Endothelial cell of umbilical vein (primary cell): ENCODE measurements around the gene PPP2R5D. TPM values are rescaled to one million over a fixed set of nuclear protein-coding genes. Genes with fewer than 3 reads are reported as not detected.

ENCODE experiments used
- BruUV-seq: library from RNA; stranded (reverse); fragments of 400-500 nt; replicated peaks from 2 replicates; lab custom pipeline; 2021; lab: Mats Ljungman, UMichigan
- CTCF ChIA-PET: fragments of 300-600, 350-600 bp; sonication (Branson Sonifier 250); formaldehyde crosslinking; loops from one replicate; lab custom pipeline; 2021; ENCODE audit warnings: antibody characterized with exemption, inconsistent platforms; lab: Charles Lee
- POLR2A ChIA-PET: fragments of 300-600, 350-600 bp; sonication (Branson Sonifier 250); formaldehyde crosslinking; loops from one replicate; lab custom pipeline; 2021; ENCODE audit warnings: antibody characterized with exemption, inconsistent platforms; lab: Charles Lee
- DNase-seq: peaks from one replicate; pipeline ENCODE4 v3.0.0-alpha.2; 2011; ENCODE audit warnings: low read depth, low spot score
- FAIRE-seq: peaks from 2 replicates; lab custom pipeline; 2011; peaks lifted over from hg19 to GRCh38; lab: Jason Lieb, UNC
- H2AFZ ChIP-seq: 2 replicates; pipeline ENCODE4 v1.6.0; 2012; ENCODE audit warnings: low read depth, low read length, control low read depth, inconsistent platforms
- H3K27ac ChIP-seq: 2 replicates; pipeline ENCODE4 v1.5.1; 2011; ENCODE audit warnings: low read depth, mild to moderate bottlenecking, control low read depth, low read length, moderate library complexity; ENCODE audit not compliant: insufficient read depth
- H3K27me3 ChIP-seq, 2 experiments: 2 replicates each; pipeline versions ENCODE4 v1.6.0 to v1.6.1; 2011; ENCODE audit warnings: low read length in 2 of 2, mixed read lengths in 1 of 2; ENCODE audit not compliant: control insufficient read depth in 2 of 2, insufficient read depth in 2 of 2
- H3K36me3 ChIP-seq, 2 experiments: 2 replicates in 1 of 2; 3 replicates in 1 of 2; pipeline ENCODE4 v1.5.1; 2011; ENCODE audit warnings: low read length in 2 of 2, mild to moderate bottlenecking in 1 of 2, moderate library complexity in 1 of 2; ENCODE audit not compliant: control insufficient read depth in 2 of 2, insufficient read depth in 2 of 2; ENCODE audit errors: extremely low read depth in 1 of 2
- H3K4me1 ChIP-seq: 3 replicates; pipeline ENCODE4 v1.5.1; 2011; ENCODE audit warnings: mild to moderate bottlenecking, low read length; ENCODE audit not compliant: control insufficient read depth, insufficient read depth; ENCODE audit errors: extremely low read depth
- H3K4me2 ChIP-seq: 2 replicates; pipeline ENCODE4 v1.6.1; 2011; ENCODE audit warnings: low read length, control low read depth, mixed read lengths; ENCODE audit not compliant: insufficient read depth
- H3K4me3 ChIP-seq, 3 experiments: fragments of 200-600 bp in 1 of 3; sonication (generic), shearing (Covaris generic) in 1 of 3; replicated peaks in 1 of 3; 2 replicates each; pipeline ENCODE4 v1.5.1; 2011 to 2016; ENCODE audit warnings: control low read depth in 3 of 3, low read length in 3 of 3, mild to moderate bottlenecking in 2 of 3, inconsistent platforms in 1 of 3, low read depth in 1 of 3, moderate library complexity in 1 of 3; ENCODE audit not compliant: insufficient read depth in 1 of 3
- H3K79me2 ChIP-seq: 2 replicates; pipeline ENCODE4 v1.6.0; 2012; ENCODE audit warnings: low read length, inconsistent platforms; ENCODE audit not compliant: control insufficient read depth, insufficient read depth
- H3K9ac ChIP-seq: replicated peaks from 2 replicates; pipeline ENCODE3; 2011; ENCODE audit warnings: low read length, control low read depth; ENCODE audit not compliant: insufficient read depth; ENCODE audit errors: extremely low read depth
- H3K9me1 ChIP-seq: replicated peaks from 3 replicates; pipeline ENCODE4 v1.6.0; 2011; ENCODE audit warnings: mild to moderate bottlenecking, low read length; ENCODE audit not compliant: control insufficient read depth, insufficient read depth; ENCODE audit errors: extremely low read depth
- H3K9me3 ChIP-seq: replicated peaks from 2 replicates; pipeline ENCODE4 v1.5.1; 2012; ENCODE audit warnings: low read length, inconsistent platforms; ENCODE audit not compliant: control insufficient read depth, insufficient read depth
- H4K20me1 ChIP-seq: replicated peaks from 2 replicates; pipeline ENCODE3; 2011; ENCODE audit warnings: mild to moderate bottlenecking, low read length; ENCODE audit not compliant: control insufficient read depth, insufficient read depth; ENCODE audit errors: extremely low read depth
- EZH2 ChIP-seq: IDR thresholded peaks from 2 replicates; pipeline ENCODE4 v1.6.1; 2012; ENCODE audit warnings: borderline replicate concordance, low read depth, mild to moderate bottlenecking, moderate library complexity, low read length, inconsistent platforms; ENCODE audit not compliant: severe bottlenecking
- FOS ChIP-seq: IDR thresholded peaks from 2 replicates; pipeline ENCODE4 v1.6.1; 2011; ENCODE audit warnings: mild to moderate bottlenecking, low read length, moderate library complexity, borderline replicate concordance; ENCODE audit not compliant: insufficient read depth
- GATA2 ChIP-seq: IDR thresholded peaks from 2 replicates; pipeline ENCODE4 v1.7.0; 2011; ENCODE audit warnings: low read depth, mild to moderate bottlenecking, moderate library complexity, mixed read lengths, low read length; ENCODE audit not compliant: insufficient read length, insufficient read depth
- JUN ChIP-seq: IDR thresholded peaks from 2 replicates; pipeline ENCODE4 v1.6.1; 2011; ENCODE audit warnings: borderline replicate concordance, low read depth; ENCODE audit not compliant: insufficient read length, insufficient read depth
- MYC ChIP-seq: IDR thresholded peaks from one replicate; pipeline ENCODE4 v1.6.1; 2011; ENCODE audit warnings: mild to moderate bottlenecking, low read depth, low read length
- POLR2A ChIP-seq: IDR thresholded peaks from 2 replicates; pipeline ENCODE4 v1.6.1; 2012; ENCODE audit warnings: low read depth, mild to moderate bottlenecking, control low read depth, low read length
- POLR2AphosphoS5 ChIP-seq: IDR thresholded peaks from 2 replicates; pipeline ENCODE4 v1.6.1; 2012; ENCODE audit warnings: low read depth, mild to moderate bottlenecking, control low read depth, low read length, moderate library complexity; ENCODE audit not compliant: insufficient read depth
- dilution Hi-C: fragments of 300-500 bp; cut with MboI; formaldehyde crosslinking; loops from one replicate; pipeline ENCODE4 v1.15.0; 2019; ENCODE audit warnings: low sequenced_read_pairs; ENCODE audit not compliant: extremely low pct_ligation_motif_present
- intact Hi-C: fragments of 100-400 bp; cut with micrococcal nuclease; formaldehyde crosslinking; loops from one replicate; pipeline ENCODE4 v1.10.0; 2022
- polyA plus RNA-seq, 4 experiments: library from polyadenylated mRNA; depleted of rRNA in 3 of 4; stranded (reverse) in 3 of 4; unstranded in 1 of 4; fragments of >200 nt; gene quantifications; 2 replicates each; pipeline versions ENCODE4 v1.2.1 to v1.2.3, GENCODE V29; 2011 to 2012; ENCODE audit warnings: missing spikeins in 1 of 4
- total RNA-seq: library from RNA; stranded (reverse); gene quantifications from 2 replicates; pipeline ENCODE4 v1.2.3, GENCODE V29; 2021
- TF ChIP-seq, protein P1 (sequence below), 2 donors: IDR thresholded peaks; 1 replicate in 1 of 2; 2 replicates in 1 of 2; pipeline ENCODE4 v1.5.1; 2011; ENCODE audit warnings: low read length in 2 of 2, mild to moderate bottlenecking in 2 of 2, moderate library complexity in 2 of 2, control low read depth in 1 of 2, inconsistent platforms in 1 of 2, low read depth in 1 of 2; ENCODE audit not compliant: insufficient read depth in 1 of 2; ENCODE audit errors: extremely low read depth in 1 of 2
- TF ChIP-seq, protein P2 (sequence below): IDR thresholded peaks from 2 replicates; pipeline ENCODE4 v1.6.1; 2011; ENCODE audit not compliant: insufficient read depth, insufficient read length

Gene PPP2R5D
- total and polyA plus RNA-seq, 2 donors (not counting 3 experiments of a cell fraction or from before 2014, with no cell fraction given), result 45.5 to 60.2 TPM

DNA sequence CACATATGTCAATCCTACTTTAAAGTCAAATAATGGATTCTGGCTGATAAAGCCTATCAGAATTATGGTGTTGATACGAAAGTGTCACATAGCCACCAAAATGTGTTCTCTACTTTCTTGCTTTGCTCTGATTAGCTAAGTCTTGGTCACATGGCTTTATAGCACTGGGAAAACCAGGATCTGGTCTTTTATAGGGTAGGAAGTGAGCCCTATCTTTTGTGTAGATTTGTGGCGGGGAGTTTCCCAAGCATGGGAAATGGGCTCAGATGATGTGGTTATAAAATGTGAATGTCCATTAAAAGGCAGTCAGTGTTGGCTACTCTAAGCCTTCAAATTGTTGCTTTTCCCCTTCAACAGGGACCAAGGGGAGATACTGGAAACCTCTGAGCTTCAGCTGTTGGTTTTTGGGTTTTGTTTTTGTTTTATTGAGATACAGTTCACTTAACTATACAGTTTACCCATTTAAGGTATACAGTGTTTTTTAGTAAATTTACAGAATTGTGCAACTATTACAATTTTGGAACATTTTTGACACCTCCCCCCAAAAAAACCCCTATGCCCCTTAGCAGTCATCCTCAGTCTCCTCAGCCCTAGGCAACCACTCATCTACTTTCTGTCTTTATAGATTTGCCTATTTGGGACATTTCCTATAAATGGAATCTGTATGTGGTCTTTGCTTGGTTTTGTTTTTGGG, 49.3 kb downstream of the PPP2R5D start:
- no peaks in the 10 kb centered on the region for H3K9me1 ChIP-seq
- no peak overlapping the region for H3K9ac ChIP-seq
- H3K9me3 ChIP-seq, result no peaks in the 10 kb centered on the region
- ChIA-PET POLR2A (interaction anchor here (0.9 kb wide), 1 partner anchor 11 kb away, joined by 3 read pairs; no protein-coding TSS in a partner anchor), CTCF (interaction anchor here (2.1 to 2.9 kb wide), 2 partner anchors 11 to 110 kb away, joined by 8 to 11 read pairs; partner anchors contain the start of gene RRP36)
- DNase-seq (no peak), FAIRE-seq (no peak)
- no peaks in the 10 kb centered on the region for H3K79me2 ChIP-seq
- intact Hi-C loops, result no loop called here
- no peak overlapping the region for H3K4me3 ChIP-seq
- no peak overlapping the region for H2AFZ ChIP-seq
- H3K36me3 ChIP-seq, result peaks cover 11 to 38% of the 10 kb centered on the region in 2 experiments
- H4K20me1 ChIP-seq, result no peaks in the 10 kb centered on the region
- no peak overlapping the region for H3K27ac ChIP-seq
- no peaks in the 10 kb centered on the region for H3K27me3 ChIP-seq
- no peak overlapping the region for H3K4me2 ChIP-seq
- no peaks in the 10 kb centered on the region for H3K4me1 ChIP-seq
- dilution Hi-C loops, result no loop called here
- TF ChIP-seq FOS, result no peak
- no TSS peak for BruUV-seq

DNA sequence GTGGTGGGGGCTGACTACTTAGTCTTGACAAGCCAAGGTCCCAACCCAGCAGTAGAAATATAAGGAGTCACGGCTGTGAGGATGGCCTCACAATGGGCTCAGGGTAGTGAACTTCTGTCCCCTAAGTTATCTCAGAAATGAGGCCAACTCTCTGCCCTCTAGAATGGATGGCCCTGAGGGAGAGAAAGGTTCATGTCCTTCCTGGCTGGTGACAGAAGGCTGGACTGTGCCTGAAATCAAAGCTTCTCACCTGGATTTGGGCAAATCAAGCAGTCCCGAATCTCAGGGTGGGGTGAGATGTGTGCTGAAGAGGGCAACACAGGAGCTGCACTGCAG, 49.8 kb downstream of the PPP2R5D start:
- no peaks in the 10 kb centered on the region for H4K20me1 ChIP-seq
- H3K27ac ChIP-seq, result no peak overlapping the region
- dilution Hi-C loops, result no loop called here
- H3K9me1 ChIP-seq, result no peaks in the 10 kb centered on the region
- TF ChIP-seq, protein P1, sequence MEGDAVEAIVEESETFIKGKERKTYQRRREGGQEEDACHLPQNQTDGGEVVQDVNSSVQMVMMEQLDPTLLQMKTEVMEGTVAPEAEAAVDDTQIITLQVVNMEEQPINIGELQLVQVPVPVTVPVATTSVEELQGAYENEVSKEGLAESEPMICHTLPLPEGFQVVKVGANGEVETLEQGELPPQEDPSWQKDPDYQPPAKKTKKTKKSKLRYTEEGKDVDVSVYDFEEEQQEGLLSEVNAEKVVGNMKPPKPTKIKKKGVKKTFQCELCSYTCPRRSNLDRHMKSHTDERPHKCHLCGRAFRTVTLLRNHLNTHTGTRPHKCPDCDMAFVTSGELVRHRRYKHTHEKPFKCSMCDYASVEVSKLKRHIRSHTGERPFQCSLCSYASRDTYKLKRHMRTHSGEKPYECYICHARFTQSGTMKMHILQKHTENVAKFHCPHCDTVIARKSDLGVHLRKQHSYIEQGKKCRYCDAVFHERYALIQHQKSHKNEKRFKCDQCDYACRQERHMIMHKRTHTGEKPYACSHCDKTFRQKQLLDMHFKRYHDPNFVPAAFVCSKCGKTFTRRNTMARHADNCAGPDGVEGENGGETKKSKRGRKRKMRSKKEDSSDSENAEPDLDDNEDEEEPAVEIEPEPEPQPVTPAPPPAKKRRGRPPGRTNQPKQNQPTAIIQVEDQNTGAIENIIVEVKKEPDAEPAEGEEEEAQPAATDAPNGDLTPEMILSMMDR (IDR thresholded peaks at IDR 0.05; ENCODE audit: extremely low read depth in 1 of 2, insufficient read depth in 1 of 2, low read depth in 1 of 2, low read length in 2 of 2), result no peak
- TF ChIP-seq FOS (no peak), JUN (no peak), POLR2AphosphoS5 (no peak), EZH2 (no peak), MYC (no peak), GATA2 (no peak), POLR2A (no peak)
- TF ChIP-seq, protein P2, sequence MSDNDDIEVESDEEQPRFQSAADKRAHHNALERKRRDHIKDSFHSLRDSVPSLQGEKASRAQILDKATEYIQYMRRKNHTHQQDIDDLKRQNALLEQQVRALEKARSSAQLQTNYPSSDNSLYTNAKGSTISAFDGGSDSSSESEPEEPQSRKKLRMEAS, result no peak
- no peaks in the 10 kb centered on the region for H3K79me2 ChIP-seq
- no peak for DNase-seq
- H3K4me3 ChIP-seq, result no peak overlapping the region
- H3K27me3 ChIP-seq, result no peaks in the 10 kb centered on the region
- no peak overlapping the region for H2AFZ ChIP-seq
- H3K36me3 ChIP-seq, result peaks cover 6 to 38% of the 10 kb centered on the region in 2 experiments
- no peak overlapping the region for H3K9ac ChIP-seq
- CTCF ChIA-PET, result interaction anchor here (2.9 kb wide), 1 partner anchor 110 kb away, joined by 8 read pairs; no protein-coding TSS in a partner anchor
- BruUV-seq, result no TSS peak
- H3K9me3 ChIP-seq, result no peaks in the 10 kb centered on the region
- POLR2A ChIA-PET, result no interaction called here
- intact Hi-C loops, result no loop called here
- no peaks in the 10 kb centered on the region for H3K4me1 ChIP-seq
- FAIRE-seq, result no peak
- H3K4me2 ChIP-seq, result no peak overlapping the region
